ENCODE results near the gene TEX264. TPM values are rescaled to one million over a fixed set of nuclear protein-coding genes. Genes with fewer than 3 reads are reported as not detected.

TEX264 gene
- total and polyA plus RNA-seq, 3 donors from 2014 or later, result 241 to 252 (median 251) TPM

DNA sequence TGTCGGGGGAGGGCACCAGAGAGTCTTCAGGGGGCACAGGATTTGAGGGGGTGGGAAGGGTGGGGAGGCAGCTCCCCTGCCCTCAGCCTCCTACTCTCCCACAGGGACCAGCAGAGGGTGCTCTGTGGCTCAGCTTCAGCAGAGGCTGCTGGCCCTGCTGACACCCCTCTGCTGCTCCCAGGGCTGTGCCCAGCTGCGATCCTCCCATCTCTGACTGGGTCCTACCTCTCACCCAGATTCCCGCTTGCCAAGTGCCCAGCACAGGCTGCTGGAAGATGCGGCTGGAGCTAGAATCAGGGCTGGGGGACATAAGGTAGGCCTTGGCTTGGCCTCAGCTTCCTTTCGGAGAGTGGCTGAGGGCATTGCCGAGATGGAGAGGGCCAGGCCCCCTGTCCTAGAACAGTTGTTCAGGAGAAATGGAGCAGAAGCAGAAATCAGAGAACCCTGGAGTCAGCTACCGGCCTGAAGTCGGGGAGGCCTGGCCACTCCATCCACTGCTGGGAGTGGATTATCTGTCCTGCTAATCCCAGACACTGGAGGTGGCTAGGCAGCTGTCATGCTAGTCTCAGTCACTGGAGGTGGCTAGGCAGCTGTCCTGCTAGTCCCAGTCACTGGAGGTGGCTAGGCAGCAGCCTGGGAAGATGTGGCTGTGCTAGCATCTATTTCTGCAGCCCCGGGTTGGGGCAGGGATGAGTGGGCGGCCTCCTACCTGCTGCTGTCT is 39.7 kb downstream of the TEX264 start:
- DNase-seq, result no peak
- no peaks in the 10 kb centered on the region for H3K9me3 ChIP-seq
- no peaks in the 10 kb centered on the region for H3K27me3 ChIP-seq
- TF ChIP-seq POLR2A (IDR thresholded peaks at IDR 0.05), result no peak
- TF ChIP-seq, protein P1, sequence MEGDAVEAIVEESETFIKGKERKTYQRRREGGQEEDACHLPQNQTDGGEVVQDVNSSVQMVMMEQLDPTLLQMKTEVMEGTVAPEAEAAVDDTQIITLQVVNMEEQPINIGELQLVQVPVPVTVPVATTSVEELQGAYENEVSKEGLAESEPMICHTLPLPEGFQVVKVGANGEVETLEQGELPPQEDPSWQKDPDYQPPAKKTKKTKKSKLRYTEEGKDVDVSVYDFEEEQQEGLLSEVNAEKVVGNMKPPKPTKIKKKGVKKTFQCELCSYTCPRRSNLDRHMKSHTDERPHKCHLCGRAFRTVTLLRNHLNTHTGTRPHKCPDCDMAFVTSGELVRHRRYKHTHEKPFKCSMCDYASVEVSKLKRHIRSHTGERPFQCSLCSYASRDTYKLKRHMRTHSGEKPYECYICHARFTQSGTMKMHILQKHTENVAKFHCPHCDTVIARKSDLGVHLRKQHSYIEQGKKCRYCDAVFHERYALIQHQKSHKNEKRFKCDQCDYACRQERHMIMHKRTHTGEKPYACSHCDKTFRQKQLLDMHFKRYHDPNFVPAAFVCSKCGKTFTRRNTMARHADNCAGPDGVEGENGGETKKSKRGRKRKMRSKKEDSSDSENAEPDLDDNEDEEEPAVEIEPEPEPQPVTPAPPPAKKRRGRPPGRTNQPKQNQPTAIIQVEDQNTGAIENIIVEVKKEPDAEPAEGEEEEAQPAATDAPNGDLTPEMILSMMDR (IDR thresholded peaks at IDR 0.05), result no peak
- WGBS, 2 donors, result 79 to 90% methylated on average over 9 to 10 of the region's 10 CpGs
- peaks cover 6% of the 10 kb centered on the region for H3K4me1 ChIP-seq
- no peaks in the 10 kb centered on the region for H3K36me3 ChIP-seq (ENCODE audit: low read depth, missing control alignments)
- H3K27ac ChIP-seq, result no peak overlapping the region
- no peak overlapping the region for H3K4me3 ChIP-seq
- intact Hi-C loops (cut with DNase I; ENCODE audit: low total_unique reads), result no loop called here

DNA sequence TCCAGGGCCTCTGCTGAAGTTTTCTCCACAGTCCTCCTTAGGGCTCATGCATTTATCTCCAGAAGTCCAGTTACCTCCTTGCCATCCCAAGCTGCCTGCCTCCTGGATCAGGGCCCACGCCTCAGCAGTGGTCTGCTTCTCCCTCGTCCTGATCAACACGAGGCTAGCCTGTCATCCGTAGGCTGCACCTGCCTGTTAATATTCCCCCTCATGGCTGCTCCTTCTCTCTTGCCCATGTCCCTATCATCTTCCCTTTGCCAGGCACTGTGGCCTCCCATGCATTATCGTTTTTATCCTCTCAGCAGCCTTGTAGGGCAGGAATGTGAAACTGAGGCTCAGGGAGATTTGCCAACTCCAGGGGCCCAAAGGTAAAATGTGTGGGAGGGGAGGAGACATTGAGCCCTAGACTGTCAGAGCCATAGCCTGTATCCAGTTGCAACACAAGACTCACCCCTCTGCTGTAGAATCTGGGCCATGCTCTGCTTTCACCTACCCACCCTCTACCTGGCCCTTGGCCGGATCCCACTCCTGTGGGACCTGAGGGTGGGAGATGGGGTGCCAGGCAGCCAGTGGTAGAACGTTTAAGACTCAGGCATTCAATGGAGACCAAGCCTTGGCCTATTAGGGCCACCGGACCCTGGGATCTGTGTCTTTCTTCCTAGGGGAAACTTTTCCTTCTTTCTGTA is 40.4 kb downstream of the TEX264 start:
- no peak overlapping the region for H3K27ac ChIP-seq
- intact Hi-C loops (cut with DNase I; ENCODE audit: low total_unique reads), result no loop called here
- TF ChIP-seq, protein P1 (IDR thresholded peaks at IDR 0.05), result no peak
- no peak for TF ChIP-seq POLR2A (IDR thresholded peaks at IDR 0.05)
- no peaks in the 10 kb centered on the region for H3K9me3 ChIP-seq
- no peaks in the 10 kb centered on the region for H3K36me3 ChIP-seq (ENCODE audit: low read depth, missing control alignments)
- no peak for DNase-seq
- 80 to 82% methylated on average over 5 to 8 of the region's 8 CpGs for WGBS, 2 donors
- H3K4me1 ChIP-seq, result peaks cover 6% of the 10 kb centered on the region
- H3K27me3 ChIP-seq, result no peaks in the 10 kb centered on the region
- H3K4me3 ChIP-seq, result no peak overlapping the region

DNA sequence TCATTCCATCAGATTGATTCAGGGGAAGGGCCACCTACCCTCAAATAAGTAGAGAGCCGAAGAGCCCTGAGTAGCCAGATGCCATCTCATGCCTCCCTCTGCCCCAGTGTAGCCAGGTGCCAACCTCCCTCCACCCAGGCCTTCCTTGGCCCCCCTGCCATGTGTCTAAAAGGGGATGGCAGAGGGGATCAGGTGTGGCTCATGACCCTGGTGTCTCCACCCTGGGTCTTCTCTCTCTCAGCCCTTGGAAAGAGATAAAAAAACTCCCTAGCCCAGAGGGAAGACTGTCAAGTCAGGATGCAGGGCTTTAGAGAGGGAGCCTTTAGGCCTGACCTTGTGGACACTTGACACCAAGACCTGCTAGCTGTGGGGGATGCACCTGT is 41.0 kb downstream of the TEX264 start:
- intact Hi-C loops (cut with DNase I; ENCODE audit: low total_unique reads), result no loop called here
- Histone ChIP-seq H3K27ac (no peak overlapping the region), H3K4me3 (no peak overlapping the region), H3K9me3 (no peaks in the 10 kb centered on the region), H3K4me1 (peaks cover 6% of the 10 kb centered on the region), H3K36me3 (ENCODE audit: low read depth, missing control alignments) (no peaks in the 10 kb centered on the region), H3K27me3 (no peaks in the 10 kb centered on the region)
- WGBS, 2 donors, result 86 to 94% methylated on average over 1 of the region's 1 CpG
- no peak for TF ChIP-seq POLR2A (IDR thresholded peaks at IDR 0.05)
- TF ChIP-seq, protein P1 (IDR thresholded peaks at IDR 0.05), result no peak
- DNase-seq, result no peak

DNA sequence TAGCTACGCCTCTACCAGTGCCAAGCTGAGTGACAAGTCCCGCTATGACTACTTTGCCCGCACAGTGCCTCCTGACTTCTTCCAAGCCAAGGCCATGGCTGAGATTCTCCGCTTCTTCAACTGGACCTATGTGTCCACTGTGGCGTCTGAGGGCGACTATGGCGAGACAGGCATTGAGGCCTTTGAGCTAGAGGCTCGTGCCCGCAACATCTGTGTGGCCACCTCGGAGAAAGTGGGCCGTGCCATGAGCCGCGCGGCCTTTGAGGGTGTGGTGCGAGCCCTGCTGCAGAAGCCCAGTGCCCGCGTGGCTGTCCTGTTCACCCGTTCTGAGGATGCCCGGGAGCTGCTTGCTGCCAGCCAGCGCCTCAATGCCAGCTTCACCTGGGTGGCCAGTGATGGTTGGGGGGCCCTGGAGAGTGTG is 41.5 kb downstream of the TEX264 start:
- no peak for DNase-seq
- H3K4me3 ChIP-seq, result no peak overlapping the region
- TF ChIP-seq POLR2A (IDR thresholded peaks at IDR 0.05), result no peak
- TF ChIP-seq, protein P1 (IDR thresholded peaks at IDR 0.05), result no peak
- intact Hi-C loops (cut with DNase I; ENCODE audit: low total_unique reads), result no loop called here
- peaks cover 1% of the 10 kb centered on the region for H3K4me1 ChIP-seq
- no peaks in the 10 kb centered on the region for H3K27me3 ChIP-seq
- no peaks in the 10 kb centered on the region for H3K9me3 ChIP-seq
- H3K36me3 ChIP-seq (ENCODE audit: low read depth, missing control alignments), result no peaks in the 10 kb centered on the region
- H3K27ac ChIP-seq, result no peak overlapping the region
- WGBS, 2 donors, result 95% methylated on average over 12 to 17 of the region's 20 CpGs
